GM21447 (cell line): ENCODE measurements around the gene FUZ.

ENCODE experiments used
- ATAC-seq: cut with Tn5 transposase; IDR thresholded peaks from one replicate; pipeline ENCODE4 v1.9.1; 2021; ENCODE audit not compliant: unreplicated experiment

Gene FUZ

DNA sequence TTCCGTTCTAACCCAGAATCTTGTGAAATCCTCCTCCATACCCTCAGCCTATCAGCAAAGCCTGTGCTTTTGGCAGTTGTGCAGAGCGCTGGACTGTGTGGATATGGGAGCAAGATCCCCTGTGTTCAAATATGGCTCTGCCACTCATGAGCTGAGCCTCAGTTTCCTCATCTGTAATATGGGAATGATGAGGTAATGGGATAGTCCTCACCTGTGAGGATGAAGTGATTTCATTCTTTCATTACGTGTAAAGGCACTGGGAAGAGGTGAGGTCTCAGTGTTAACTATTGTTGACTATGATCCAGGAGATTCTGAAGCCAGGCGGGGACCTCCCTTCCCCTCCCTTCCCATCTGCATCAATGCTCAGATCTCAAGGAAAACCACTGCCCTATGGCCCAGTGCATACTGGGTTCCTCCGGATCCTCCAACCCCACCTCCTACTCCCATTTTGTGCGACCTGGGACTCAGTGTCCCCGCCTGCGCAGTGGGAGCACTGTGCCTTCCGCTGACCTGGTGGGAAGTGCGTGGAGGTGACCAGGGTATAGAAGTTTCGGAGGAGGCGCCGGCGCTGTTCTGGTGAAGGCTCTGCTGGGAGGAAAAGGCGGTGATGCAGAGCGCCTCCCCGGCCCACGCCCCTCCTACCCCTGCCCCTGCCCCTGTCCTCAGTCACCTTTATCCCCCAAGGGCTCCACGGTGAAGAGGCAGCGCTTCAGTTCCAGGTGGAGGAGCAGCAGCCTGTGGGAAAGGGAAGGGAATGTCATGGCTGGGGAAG lies 5.0 kb downstream of the FUZ start:
- no peak for ATAC-seq

GRCh38 chr19:49807058-49807903 lies 5.8 kb downstream of the FUZ start:
- no peak for ATAC-seq

GRCh38 chr19:49806620-49806959 lies 6.5 kb downstream of the FUZ start:
- no peak for ATAC-seq

DNA sequence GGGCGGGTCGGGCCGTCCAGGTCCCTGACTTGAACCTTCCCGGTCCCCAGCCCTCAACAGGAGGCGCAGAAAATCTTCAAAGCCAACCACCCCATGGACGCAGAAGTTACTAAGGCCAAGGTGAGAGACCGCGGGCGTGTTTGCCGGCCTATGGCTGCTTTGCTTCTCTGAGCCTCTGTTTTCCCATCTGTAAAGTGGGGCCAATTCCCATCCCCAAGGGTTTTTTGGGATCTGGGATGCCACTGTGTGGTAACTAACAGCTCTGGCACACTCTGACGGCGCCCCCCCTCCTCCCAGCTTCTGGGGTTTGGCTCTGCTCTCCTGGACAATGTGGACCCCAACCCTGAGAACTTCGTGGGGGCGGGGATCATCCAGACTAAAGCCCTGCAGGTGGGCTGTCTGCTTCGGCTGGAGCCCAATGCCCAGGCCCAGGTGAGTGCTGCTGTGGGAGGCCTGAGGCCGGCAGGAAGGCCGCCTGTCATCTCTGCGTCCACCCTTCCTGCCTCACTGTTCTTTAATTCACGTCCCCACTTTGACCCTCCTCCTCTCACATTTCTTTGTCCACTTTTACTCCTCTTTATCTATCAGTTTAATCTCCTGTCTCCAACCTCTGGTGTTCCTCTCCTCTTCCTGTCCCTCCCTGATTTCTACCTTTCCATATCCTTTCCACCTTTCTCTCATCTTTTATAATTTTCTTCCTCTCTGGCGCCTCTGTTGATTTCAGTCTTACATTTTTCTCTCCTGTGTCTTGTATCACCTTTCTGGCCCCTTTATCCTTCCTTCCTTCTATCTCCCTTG lies 7.1 kb downstream of the FUZ start:
- no peak for ATAC-seq

- ATAC-seq: no peak
These were observed 9.6 kb downstream of the FUZ start for GRCh38 chr19:49803529-49803856.

- no peak for ATAC-seq
These were observed 10.1 kb downstream of the FUZ start for GRCh38 chr19:49802836-49803528.

DNA sequence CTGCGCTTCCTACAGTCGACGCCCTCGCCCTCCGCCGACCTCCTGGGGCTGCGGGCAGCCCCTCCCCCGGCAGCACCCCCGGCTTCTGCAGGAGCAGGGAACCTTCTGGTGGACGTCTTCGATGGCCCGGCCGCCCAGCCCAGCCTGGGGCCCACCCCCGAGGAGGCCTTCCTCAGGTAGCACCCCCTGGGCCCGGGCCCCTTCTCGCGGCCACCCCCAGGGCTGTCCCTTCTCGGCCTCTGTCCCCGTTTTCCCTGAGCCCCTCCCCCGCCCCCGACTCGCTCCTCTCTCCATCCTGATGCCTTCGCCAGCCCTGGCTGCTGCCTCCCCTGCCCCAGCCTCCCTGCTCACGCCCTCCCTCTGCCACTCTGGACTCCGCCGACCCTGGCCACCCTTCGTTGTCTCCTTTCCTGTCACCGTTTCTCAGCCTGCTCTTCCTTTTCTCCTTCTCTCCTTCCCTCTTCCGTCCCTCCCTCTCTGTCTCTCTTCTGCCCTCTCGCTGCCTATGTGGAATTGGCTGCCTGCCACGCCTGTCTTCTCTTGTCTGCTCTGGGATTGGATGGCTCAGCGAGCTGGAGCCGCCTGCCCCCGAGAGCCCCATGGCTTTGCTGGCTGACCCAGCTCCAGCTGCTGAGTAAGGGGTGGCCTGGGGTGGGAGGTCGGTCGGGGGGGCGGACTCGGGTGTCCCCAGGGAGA lies 11.0 kb downstream of the FUZ start:
- ATAC-seq: no peak

DNA sequence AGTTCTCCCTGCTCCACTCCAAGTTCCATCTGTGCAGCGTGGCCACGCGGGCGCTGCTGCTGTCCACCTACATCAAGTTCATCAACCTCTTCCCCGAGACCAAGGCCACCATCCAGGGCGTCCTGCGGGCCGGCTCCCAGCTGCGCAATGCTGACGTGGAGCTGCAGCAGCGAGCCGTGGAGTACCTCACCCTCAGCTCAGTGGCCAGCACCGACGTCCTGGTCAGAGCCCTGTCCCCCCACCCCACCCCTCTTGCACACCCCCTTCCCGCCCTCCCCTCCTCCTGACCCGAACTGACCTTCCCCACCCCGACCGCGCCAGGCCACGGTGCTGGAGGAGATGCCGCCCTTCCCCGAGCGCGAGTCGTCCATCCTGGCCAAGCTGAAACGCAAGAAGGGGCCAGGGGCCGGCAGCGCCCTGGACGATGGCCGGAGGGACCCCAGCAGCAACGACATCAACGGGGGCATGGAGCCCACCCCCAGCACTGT lies 11.6 kb downstream of the FUZ start:
- ATAC-seq: no peak

- ATAC-seq: no peak
These were observed 12.3 kb downstream of the FUZ start for GRCh38 chr19:49800771-49801170.

DNA sequence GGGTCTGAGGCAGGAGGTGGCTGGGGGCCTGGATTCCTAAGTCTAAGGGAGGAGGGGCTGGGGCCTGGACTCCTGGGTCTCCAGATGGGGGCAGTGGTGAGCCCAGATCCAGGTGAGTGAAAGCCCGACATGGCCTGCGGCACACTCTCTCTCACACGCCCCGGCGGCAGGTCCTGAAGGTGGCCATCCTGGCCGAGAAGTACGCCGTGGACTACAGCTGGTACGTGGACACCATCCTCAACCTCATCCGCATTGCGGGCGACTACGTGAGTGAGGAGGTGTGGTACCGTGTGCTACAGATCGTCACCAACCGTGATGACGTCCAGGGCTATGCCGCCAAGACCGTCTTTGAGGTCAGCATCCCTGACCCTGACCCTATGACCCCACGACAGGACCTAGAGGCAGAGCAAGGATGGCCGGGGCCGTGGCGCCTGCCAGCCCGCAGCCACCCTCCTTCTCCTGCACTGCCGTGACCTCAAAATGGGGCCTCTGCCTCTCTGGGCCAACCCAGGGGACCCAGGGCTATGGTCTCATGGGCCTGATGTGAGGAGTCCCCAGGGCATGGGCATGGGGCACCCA lies 13.2 kb downstream of the FUZ start:
- ATAC-seq: no peak

GRCh38 chr19:49799271-49799797 lies 13.8 kb downstream of the FUZ start:
- ATAC-seq: no peak

GRCh38 chr19:49798574-49798973 lies 14.5 kb downstream of the FUZ start:
- ATAC-seq: no peak

DNA sequence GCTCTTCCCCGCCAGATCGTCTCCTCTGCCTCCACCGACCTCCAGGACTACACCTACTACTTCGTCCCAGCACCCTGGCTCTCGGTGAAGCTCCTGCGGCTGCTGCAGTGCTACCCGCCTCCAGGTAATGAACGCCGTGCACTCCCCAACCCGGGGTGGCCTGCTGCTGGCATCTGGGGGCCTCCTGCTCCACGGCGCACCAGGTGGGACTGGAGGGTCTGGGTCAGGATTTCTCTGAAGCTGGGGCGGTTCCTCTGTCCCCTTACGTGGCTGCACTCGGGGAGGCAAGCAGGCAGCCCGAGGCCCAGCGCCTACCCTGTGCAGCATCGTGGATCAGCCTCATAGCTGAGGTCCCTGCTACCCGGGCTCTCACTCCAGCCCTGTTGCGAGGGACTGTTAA lies 17.5 kb downstream of the FUZ start:
- ATAC-seq: no peak

- no peak for ATAC-seq
These were observed 19.6 kb downstream of the FUZ start for GRCh38 chr19:49793561-49793840.

DNA sequence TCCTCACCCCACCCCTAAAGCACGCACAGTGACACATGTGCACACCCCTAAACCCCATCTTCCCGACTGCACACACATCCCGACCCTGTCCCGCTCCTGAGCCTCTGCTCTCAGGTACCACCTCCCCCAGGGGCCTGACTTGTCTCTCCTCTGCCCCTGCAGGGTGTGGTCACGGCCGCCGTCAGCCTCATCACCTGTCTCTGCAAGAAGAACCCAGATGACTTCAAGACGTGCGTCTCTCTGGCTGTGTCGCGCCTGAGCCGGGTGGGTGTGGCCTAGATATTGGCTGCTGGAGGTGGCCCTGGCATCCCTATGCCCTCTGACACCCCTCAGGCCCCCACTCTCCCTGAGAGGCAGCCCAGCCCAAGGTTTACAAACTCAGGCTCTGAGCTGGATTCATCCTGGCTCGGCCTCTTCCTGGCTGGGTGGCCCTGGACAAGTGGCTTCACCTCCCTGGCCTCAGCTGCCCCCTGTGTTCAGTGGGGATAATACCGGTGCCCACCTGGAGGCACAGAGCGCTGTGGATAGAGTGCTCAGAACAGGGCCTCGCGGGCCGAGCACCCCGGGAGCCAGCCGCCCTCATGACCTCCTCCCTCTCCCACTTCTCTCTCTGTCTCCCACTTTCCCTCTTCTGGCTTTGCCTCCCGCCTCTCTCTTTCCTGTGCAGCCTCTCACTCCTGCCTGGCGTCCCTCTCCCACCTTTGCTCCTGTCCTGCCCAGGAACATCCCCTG lies 20.1 kb downstream of the FUZ start:
- ATAC-seq: no peak

DNA sequence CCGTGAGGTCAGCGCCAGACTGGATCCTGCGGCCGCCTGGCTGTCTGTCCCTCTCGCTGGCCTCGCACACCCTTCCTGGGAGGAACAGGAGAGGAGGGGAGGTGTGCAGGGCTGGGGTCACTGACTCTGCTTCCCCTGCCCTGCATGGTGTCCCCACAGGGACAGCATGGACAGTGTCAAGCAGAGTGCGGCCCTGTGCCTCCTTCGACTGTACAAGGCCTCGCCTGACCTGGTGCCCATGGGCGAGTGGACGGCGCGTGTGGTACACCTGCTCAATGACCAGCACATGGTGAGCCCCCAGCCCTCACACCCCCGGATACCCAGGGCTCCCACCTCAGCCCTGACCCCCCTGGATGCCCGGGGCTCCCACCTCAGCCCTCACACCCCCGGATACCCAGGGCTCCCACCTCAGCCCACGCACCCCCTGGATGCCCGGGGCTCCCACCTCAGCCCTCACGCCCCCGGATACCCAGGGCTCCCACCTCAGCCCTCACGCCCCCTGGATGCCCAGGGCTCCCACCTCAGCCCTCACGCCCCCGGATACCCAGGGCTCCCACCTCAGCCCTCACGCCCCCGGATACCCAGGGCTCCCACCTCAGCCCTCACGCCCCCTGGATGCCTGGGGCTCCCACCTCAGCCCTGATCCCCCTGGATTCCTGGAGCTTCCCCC lies 21.2 kb downstream of the FUZ start:
- ATAC-seq: no peak

GRCh38 chr19:49790866-49791265 lies 22.2 kb downstream of the FUZ start:
- no peak for ATAC-seq

DNA sequence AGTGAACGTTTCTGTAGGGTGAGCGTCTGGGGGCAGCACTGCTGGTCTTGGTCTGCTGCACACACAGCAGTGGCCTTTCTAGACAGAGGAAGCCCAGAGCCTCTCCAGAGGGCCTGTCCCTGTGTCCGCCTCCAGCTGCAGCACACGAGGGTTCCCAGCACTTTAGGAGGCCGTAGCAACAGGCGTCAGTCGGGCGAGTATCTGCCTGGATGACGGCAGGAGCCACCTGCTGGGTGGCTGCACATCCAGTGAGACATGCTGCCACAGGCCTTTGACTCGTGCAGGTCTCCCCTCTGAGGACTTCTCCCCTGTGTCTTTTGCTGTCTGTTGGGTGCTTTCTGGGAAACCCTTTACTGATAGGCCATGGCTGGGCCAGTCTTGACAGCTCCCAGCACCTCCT lies 24.2 kb downstream of the FUZ start:
- ATAC-seq: no peak

DNA sequence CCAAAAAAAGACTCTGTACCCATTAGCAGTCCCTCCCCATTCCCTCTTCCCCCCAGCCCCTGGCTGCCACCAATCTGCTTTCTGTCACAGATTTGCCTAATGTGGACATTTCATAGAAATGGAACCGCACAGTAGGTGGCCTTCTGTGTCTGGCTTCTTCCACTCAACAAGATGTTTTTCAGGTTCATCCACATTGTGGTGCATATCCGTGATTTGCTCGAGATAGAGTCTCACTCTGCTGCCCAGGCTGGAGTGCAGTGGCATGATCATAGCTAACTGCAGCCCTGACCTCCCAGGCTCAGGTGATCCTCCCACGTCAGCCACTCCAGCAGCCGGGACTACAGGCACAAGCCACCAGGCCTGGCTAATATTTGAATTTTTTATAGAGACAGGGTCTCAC lies 25.3 kb downstream of the FUZ start:
- no peak for ATAC-seq
